Measurements from ENCODE around the gene ITPR2.

The ITPR2 gene

GRCh38 chr12:26727482-26728204 lies 105.4 kb downstream of the ITPR2 start:
- 0 out of 2 replicates have a peak, but pooled peaks cover 13% of the 10 kb centered on the region for H3K79me2 ChIP-seq (ENCODE audit: insufficient read depth, low read length)
- H4K20me1 ChIP-seq (ENCODE audit: insufficient read depth, low read length, poor library complexity, severe bottlenecking): no peaks in the 10 kb centered on the region
- no peak overlapping the region for H3K4me2 ChIP-seq (ENCODE audit: low read depth, low read length, poor library complexity, severe bottlenecking)

GRCh38 chr12:26726956-26727355 lies 106.0 kb downstream of the ITPR2 start:
- H2AFZ ChIP-seq (ENCODE audit: low read length): no peak overlapping the region

More at GRCh38 chr12:26727482-26728204, 105.4 kb downstream of the ITPR2 start:
- Histone ChIP-seq H3K9me3 (ENCODE audit: insufficient read depth, low read depth, low read length) (no peaks in the 10 kb centered on the region), H3K9me2 (replicated peaks; ENCODE audit: low read depth, low read length) (no peaks in the 10 kb centered on the region), H2AFZ (ENCODE audit: low read length) (no peak overlapping the region), H3K36me3 (ENCODE audit: insufficient read depth, low read length) (no peaks in the 10 kb centered on the region), H3K4me3 (ENCODE audit: low read length, poor library complexity, severe bottlenecking) (no peak overlapping the region), H3K4me1 (ENCODE audit: insufficient read depth, low read length, poor library complexity, severe bottlenecking) (peaks cover 38% of the 10 kb centered on the region), H3F3A (ENCODE audit: low read depth) (no peaks in the 10 kb centered on the region), H3K9ac (ENCODE audit: low read depth, low read length, poor library complexity, severe bottlenecking) (no peak overlapping the region), H3K27me3 (ENCODE audit: insufficient read depth, low read length, poor library complexity, severe bottlenecking) (no peaks in the 10 kb centered on the region)
- TF ChIP-seq CTCF (conservative IDR thresholded peaks at IDR 0.05; ENCODE audit: low read length): no peak
- no peak for TF ChIP-seq EZH2phosphoT487 (IDR thresholded peaks at IDR 0.05; ENCODE audit: borderline replicate concordance)

GRCh38 chr12:26725276-26725916 lies 107.6 kb downstream of the ITPR2 start:
- H3K9ac ChIP-seq (ENCODE audit: low read depth, low read length, poor library complexity, severe bottlenecking): no peak overlapping the region
- no peaks in the 10 kb centered on the region; the same call in 1 of the 2 replicates for H3K36me3 ChIP-seq (ENCODE audit: insufficient read depth, low read length)
- H3F3A ChIP-seq (ENCODE audit: low read depth): no peaks in the 10 kb centered on the region
- peaks cover 20% of the 10 kb centered on the region for H3K4me1 ChIP-seq (ENCODE audit: insufficient read depth, low read length, poor library complexity, severe bottlenecking)
- H3K9me3 ChIP-seq (ENCODE audit: insufficient read depth, low read depth, low read length): no peaks in the 10 kb centered on the region
- no peaks in the 10 kb centered on the region for H3K27me3 ChIP-seq (ENCODE audit: insufficient read depth, low read length, poor library complexity, severe bottlenecking)
- TF ChIP-seq CTCF (conservative IDR thresholded peaks at IDR 0.05; ENCODE audit: low read length): no peak
- no peak overlapping the region for H3K4me3 ChIP-seq (ENCODE audit: low read length, poor library complexity, severe bottlenecking)
- no peak overlapping the region for H2AFZ ChIP-seq (ENCODE audit: low read length)
- no peak overlapping the region for H3K4me2 ChIP-seq (ENCODE audit: low read depth, low read length, poor library complexity, severe bottlenecking)
- 0 out of 2 replicates have a peak, but pooled peaks cover 6% of the 10 kb centered on the region for H3K79me2 ChIP-seq (ENCODE audit: insufficient read depth, low read length)
- no peaks in the 10 kb centered on the region for H3K9me2 ChIP-seq (replicated peaks; ENCODE audit: low read depth, low read length)
- H4K20me1 ChIP-seq (ENCODE audit: insufficient read depth, low read length, poor library complexity, severe bottlenecking): no peaks in the 10 kb centered on the region

More at GRCh38 chr12:26726956-26727355, 106.0 kb downstream of the ITPR2 start:
- no peak for TF ChIP-seq EZH2phosphoT487 (IDR thresholded peaks at IDR 0.05; ENCODE audit: borderline replicate concordance)
- no peak for TF ChIP-seq CTCF (conservative IDR thresholded peaks at IDR 0.05; ENCODE audit: low read length)
- Histone ChIP-seq H3K9me2 (replicated peaks; ENCODE audit: low read depth, low read length) (no peaks in the 10 kb centered on the region), H3K4me3 (ENCODE audit: low read length, poor library complexity, severe bottlenecking) (no peak overlapping the region), H4K20me1 (ENCODE audit: insufficient read depth, low read length, poor library complexity, severe bottlenecking) (no peaks in the 10 kb centered on the region), H3K4me2 (ENCODE audit: low read depth, low read length, poor library complexity, severe bottlenecking) (no peak overlapping the region), H3K9ac (ENCODE audit: low read depth, low read length, poor library complexity, severe bottlenecking) (no peak overlapping the region), H3K36me3 (ENCODE audit: insufficient read depth, low read length) (no peaks in the 10 kb centered on the region; the same call in 1 of the 2 replicates), H3K79me2 (ENCODE audit: insufficient read depth, low read length) (0 out of 2 replicates have a peak, but pooled peaks cover 13% of the 10 kb centered on the region), H3K4me1 (ENCODE audit: insufficient read depth, low read length, poor library complexity, severe bottlenecking) (peaks cover 31% of the 10 kb centered on the region), H3F3A (ENCODE audit: low read depth) (no peaks in the 10 kb centered on the region), H3K27me3 (ENCODE audit: insufficient read depth, low read length, poor library complexity, severe bottlenecking) (no peaks in the 10 kb centered on the region), H3K9me3 (ENCODE audit: insufficient read depth, low read depth, low read length) (no peaks in the 10 kb centered on the region)

Data from Loucy (cell line).